Measurements from ENCODE around the gene MAP3K14.

Gene MAP3K14

GRCh38 chr17:45224671-45225050 lies 92.2 kb downstream of the MAP3K14 start:
- peaks cover 96% of the 10 kb centered on the region for H3K79me2 ChIP-seq (ENCODE audit: insufficient read depth, low read length)
- H3K9ac ChIP-seq (ENCODE audit: low read depth, low read length, poor library complexity, severe bottlenecking), result peak overlapping the region; percentile 99
- H4K20me1 ChIP-seq (ENCODE audit: insufficient read depth, low read length, poor library complexity, severe bottlenecking), result peaks cover 25% of the 10 kb centered on the region
- no peak for TF ChIP-seq EZH2phosphoT487 (IDR thresholded peaks at IDR 0.05; ENCODE audit: borderline replicate concordance)
- TF ChIP-seq, protein P1, sequence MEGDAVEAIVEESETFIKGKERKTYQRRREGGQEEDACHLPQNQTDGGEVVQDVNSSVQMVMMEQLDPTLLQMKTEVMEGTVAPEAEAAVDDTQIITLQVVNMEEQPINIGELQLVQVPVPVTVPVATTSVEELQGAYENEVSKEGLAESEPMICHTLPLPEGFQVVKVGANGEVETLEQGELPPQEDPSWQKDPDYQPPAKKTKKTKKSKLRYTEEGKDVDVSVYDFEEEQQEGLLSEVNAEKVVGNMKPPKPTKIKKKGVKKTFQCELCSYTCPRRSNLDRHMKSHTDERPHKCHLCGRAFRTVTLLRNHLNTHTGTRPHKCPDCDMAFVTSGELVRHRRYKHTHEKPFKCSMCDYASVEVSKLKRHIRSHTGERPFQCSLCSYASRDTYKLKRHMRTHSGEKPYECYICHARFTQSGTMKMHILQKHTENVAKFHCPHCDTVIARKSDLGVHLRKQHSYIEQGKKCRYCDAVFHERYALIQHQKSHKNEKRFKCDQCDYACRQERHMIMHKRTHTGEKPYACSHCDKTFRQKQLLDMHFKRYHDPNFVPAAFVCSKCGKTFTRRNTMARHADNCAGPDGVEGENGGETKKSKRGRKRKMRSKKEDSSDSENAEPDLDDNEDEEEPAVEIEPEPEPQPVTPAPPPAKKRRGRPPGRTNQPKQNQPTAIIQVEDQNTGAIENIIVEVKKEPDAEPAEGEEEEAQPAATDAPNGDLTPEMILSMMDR (conservative IDR thresholded peaks at IDR 0.05; ENCODE audit: low read length), result no peak
- H3K9me3 ChIP-seq (ENCODE audit: insufficient read depth, low read depth, low read length), result no peaks in the 10 kb centered on the region
- no peaks in the 10 kb centered on the region for H3K36me3 ChIP-seq (ENCODE audit: insufficient read depth, low read length)
- H3K4me1 ChIP-seq (ENCODE audit: insufficient read depth, low read length, poor library complexity, severe bottlenecking), result peaks cover 73% of the 10 kb centered on the region
- H3K4me2 ChIP-seq (ENCODE audit: low read depth, low read length, poor library complexity, severe bottlenecking), result peak overlapping the region; percentile 87
- H3K9me2 ChIP-seq (replicated peaks; ENCODE audit: low read depth, low read length), result no peaks in the 10 kb centered on the region
- peaks cover 8% of the 10 kb centered on the region for H3F3A ChIP-seq (ENCODE audit: low read depth)
- H2AFZ ChIP-seq (ENCODE audit: low read length), result no peak overlapping the region
- no peaks in the 10 kb centered on the region for H3K27me3 ChIP-seq (ENCODE audit: insufficient read depth, low read length, poor library complexity, severe bottlenecking)
- peak overlapping the region; percentile 87 for H3K4me3 ChIP-seq (ENCODE audit: low read length, poor library complexity, severe bottlenecking)

DNA sequence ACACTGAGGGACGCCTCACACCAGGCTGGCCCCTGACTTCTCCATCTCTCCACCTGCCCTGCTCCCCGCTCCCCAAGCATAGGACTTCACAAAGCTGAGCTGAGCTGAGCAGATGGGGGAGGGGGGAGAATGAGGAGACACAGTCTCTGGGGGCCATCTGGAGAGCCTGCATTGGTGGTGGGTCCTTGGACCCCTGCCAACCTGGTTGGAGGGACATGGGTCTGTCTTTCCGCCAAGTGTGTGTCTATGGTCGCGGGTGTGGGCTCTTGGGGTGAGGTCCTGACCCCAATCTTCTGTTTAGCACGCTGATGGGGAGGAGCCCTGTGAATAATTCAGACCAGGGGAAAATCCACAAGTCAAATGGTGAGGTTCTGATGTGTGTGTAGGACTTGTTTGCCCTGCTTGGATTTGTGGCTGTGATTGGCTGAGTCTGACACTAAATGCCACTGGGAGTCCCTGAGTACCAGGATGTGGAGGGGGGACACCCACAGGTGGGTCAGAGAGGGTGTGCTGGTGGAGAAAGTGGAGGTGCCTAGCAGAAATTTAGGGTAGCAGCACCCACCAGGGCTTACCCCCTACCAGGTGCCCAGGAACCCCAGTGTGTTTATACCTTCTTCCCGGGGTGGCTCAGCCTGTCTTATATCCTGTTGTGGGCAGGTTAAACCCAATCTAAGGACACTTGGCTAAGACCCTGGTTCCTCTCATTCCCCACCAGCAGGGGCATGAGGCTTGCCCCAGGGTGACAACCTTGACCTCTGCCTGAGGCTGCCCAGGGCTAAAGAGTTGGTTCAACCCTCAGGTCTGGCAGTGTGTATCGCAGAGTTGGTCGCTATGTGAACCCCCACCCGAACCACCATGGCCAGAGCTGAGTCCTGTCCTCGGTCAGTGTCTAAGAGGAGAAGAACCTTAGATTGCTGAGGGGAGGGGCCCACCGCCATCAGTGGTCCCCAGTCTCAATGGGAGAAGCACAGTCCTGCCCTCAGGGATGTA lies 93.0 kb downstream of the MAP3K14 start:
- Histone ChIP-seq H2AFZ (ENCODE audit: low read length) (no peak overlapping the region), H3F3A (ENCODE audit: low read depth) (peaks cover 15% of the 10 kb centered on the region), H3K4me3 (ENCODE audit: low read length, poor library complexity, severe bottlenecking) (peak overlapping the region; percentile 87), H4K20me1 (ENCODE audit: insufficient read depth, low read length, poor library complexity, severe bottlenecking) (peaks cover 26% of the 10 kb centered on the region), H3K79me2 (ENCODE audit: insufficient read depth, low read length) (peaks cover 93% of the 10 kb centered on the region), H3K9me3 (ENCODE audit: insufficient read depth, low read depth, low read length) (no peaks in the 10 kb centered on the region), H3K27me3 (ENCODE audit: insufficient read depth, low read length, poor library complexity, severe bottlenecking) (no peaks in the 10 kb centered on the region), H3K9me2 (replicated peaks; ENCODE audit: low read depth, low read length) (no peaks in the 10 kb centered on the region), H3K36me3 (ENCODE audit: insufficient read depth, low read length) (no peaks in the 10 kb centered on the region), H3K9ac (ENCODE audit: low read depth, low read length, poor library complexity, severe bottlenecking) (peak overlapping the region; percentile 99), H3K4me1 (ENCODE audit: insufficient read depth, low read length, poor library complexity, severe bottlenecking) (peaks cover 72% of the 10 kb centered on the region), H3K4me2 (ENCODE audit: low read depth, low read length, poor library complexity, severe bottlenecking) (peak overlapping the region; percentile 87)
- no peak for TF ChIP-seq EZH2phosphoT487 (IDR thresholded peaks at IDR 0.05; ENCODE audit: borderline replicate concordance)
- TF ChIP-seq, protein P1 (conservative IDR thresholded peaks at IDR 0.05; ENCODE audit: low read length), result peak; percentile 47

DNA sequence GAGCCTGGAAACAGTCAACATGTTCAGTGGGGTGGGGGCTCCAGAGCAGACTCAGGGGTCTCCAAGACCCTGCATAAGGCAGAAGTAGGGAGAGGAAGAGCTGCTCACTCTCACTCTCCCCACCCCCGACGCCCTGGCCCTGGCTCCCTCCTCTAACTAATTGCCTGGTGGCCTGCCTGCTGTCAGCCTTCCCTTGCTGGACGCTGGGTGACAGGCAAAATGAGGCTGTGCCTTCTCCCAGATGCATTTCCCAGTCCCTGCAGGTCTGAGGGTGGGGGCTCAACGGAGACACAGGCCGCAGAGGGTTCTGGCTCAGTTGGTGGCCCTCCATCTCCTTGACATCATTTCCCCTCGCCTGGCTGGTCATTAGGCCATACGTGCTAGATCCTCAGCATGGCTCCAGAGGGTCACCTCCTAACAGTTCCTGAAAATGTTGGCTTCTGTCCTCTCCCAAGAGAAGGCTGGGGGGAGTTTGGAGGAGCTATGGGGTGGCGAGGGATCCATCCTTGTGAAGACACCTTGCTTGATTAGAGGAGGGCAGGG lies 93.8 kb downstream of the MAP3K14 start:
- H3K9ac ChIP-seq (ENCODE audit: low read depth, low read length, poor library complexity, severe bottlenecking), result peak overlapping the region; percentile 99
- H3F3A ChIP-seq (ENCODE audit: low read depth), result peaks cover 15% of the 10 kb centered on the region
- peak overlapping the region; percentile 87 for H3K4me3 ChIP-seq (ENCODE audit: low read length, poor library complexity, severe bottlenecking)
- no peaks in the 10 kb centered on the region for H3K9me2 ChIP-seq (replicated peaks; ENCODE audit: low read depth, low read length)
- peaks cover 64% of the 10 kb centered on the region for H3K4me1 ChIP-seq (ENCODE audit: insufficient read depth, low read length, poor library complexity, severe bottlenecking)
- H2AFZ ChIP-seq (ENCODE audit: low read length), result no peak overlapping the region
- H3K27me3 ChIP-seq (ENCODE audit: insufficient read depth, low read length, poor library complexity, severe bottlenecking), result no peaks in the 10 kb centered on the region
- H3K4me2 ChIP-seq (ENCODE audit: low read depth, low read length, poor library complexity, severe bottlenecking), result peak overlapping the region; percentile 87
- H3K9me3 ChIP-seq (ENCODE audit: insufficient read depth, low read depth, low read length), result no peaks in the 10 kb centered on the region
- no peaks in the 10 kb centered on the region for H3K36me3 ChIP-seq (ENCODE audit: insufficient read depth, low read length)
- TF ChIP-seq EZH2phosphoT487 (IDR thresholded peaks at IDR 0.05; ENCODE audit: borderline replicate concordance), result no peak
- TF ChIP-seq, protein P1 (conservative IDR thresholded peaks at IDR 0.05; ENCODE audit: low read length), result no peak
- H4K20me1 ChIP-seq (ENCODE audit: insufficient read depth, low read length, poor library complexity, severe bottlenecking), result peaks cover 25% of the 10 kb centered on the region
- peaks cover 89% of the 10 kb centered on the region for H3K79me2 ChIP-seq (ENCODE audit: insufficient read depth, low read length)
